Testis (tissue), 3 donors: ENCODE results near the gene TTC19. TPM values are rescaled to one million over a fixed set of nuclear protein-coding genes. Genes with fewer than 3 reads are reported as not detected.

ENCODE experiments used
- DNase-seq: peaks from one replicate; pipeline ENCODE4 v3.0.0-alpha.2; 2019
- H3K27ac ChIP-seq, 2 donors: fragments of 200-600 bp; sonication (generic); one replicate each; pipeline ENCODE4 v1.5.1; 2019
- H3K27me3 ChIP-seq: fragments of 200-600 bp; sonication (generic); one replicate; pipeline ENCODE4 v1.5.1; 2019
- H3K36me3 ChIP-seq: fragments of 200-600 bp; sonication (generic); one replicate; pipeline ENCODE4 v1.5.1; 2017; ENCODE audit warnings: low read depth; ENCODE audit errors: missing control alignments
- H3K4me1 ChIP-seq: fragments of 200-600 bp; sonication (generic); one replicate; pipeline ENCODE4 v1.5.1; 2019
- H3K4me3 ChIP-seq, 2 donors: fragments of 200-600 bp; sonication (generic); one replicate each; pipeline ENCODE4 v1.5.1; 2017 to 2019
- H3K9me3 ChIP-seq: fragments of 200-600 bp; sonication (generic); one replicate; pipeline ENCODE4 v1.5.1; 2017
- POLR2A ChIP-seq: fragments of 450-650 bp; IDR thresholded peaks from one replicate; pipeline ENCODE4 v1.6.1; 2017; ENCODE audit warnings: antibody characterized with exemption, mild to moderate bottlenecking, moderate library complexity
- WGBS, 2 donors: methylation state at CpG; one replicate each; pipeline ENCODE4 v1.1.5; 2018; 5-methylcytosine and 5-hydroxymethylcytosine counted together
- intact Hi-C: fragments of 100-400 bp; cut with DNase I; formaldehyde crosslinking; loops from one replicate; pipeline ENCODE4 v1.15.1; 2023; ENCODE audit warnings: low total_unique reads
- polyA plus RNA-seq: library from polyadenylated mRNA; stranded (reverse); fragments of 350-450 nt; fragmentation: Illumina TruSeq; extraction: RNeasy Lipid Tissue Mini Kit (QIAGEN cat#74804); gene quantifications from one replicate; pipeline ENCODE4 v1.2.3, GENCODE V29; 2014; ENCODE audit warnings: low read depth, low replicate concordance; ENCODE audit not compliant: insufficient read depth
- total RNA-seq, 2 donors: library from RNA; depleted of rRNA; stranded (reverse); fragments of >200 nt; gene quantifications; one replicate each; pipeline ENCODE4 v1.2.3, GENCODE V29; 2016
- TF ChIP-seq, protein P1 (sequence below), 3 experiments: fragments of 450-650 bp in 2 of 3; fragments of 200-600 bp in 1 of 3; sonication (generic) in 1 of 3; IDR thresholded peaks; one replicate each; pipeline ENCODE4 v1.5.1; 2016 to 2019; ENCODE audit warnings: antibody characterized with exemption in 3 of 3, mild to moderate bottlenecking in 2 of 3, moderate library complexity in 1 of 3

TTC19 gene
- total and polyA plus RNA-seq, 3 donors from 2014 or later: 17.8 to 91.2 (median 74.1) TPM

DNA sequence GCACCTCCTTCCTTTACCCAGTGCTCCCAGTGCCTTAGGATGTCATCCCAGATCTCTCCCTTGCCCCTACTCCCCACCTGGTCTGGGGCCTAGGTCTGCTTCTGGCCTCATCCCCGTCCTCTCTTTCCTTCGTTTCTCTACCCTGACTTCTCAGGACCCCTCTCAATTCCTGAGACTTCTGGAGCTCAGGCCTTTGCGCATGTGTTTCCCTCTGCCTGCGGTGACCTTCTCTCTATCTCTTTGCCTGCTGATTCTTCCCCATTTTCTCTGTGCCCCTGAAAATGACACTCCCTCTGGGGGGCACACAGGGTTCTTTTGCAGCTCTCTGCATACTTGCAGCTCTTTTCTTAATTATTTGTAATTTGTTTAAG lies 41.2 kb upstream of the TTC19 start:
- 66 to 80% methylated on average over 4 of the region's 4 CpGs for WGBS, 2 donors
- no peak for DNase-seq
- Histone ChIP-seq H3K4me3 (no peak overlapping the region), H3K27me3 (no peaks in the 10 kb centered on the region), H3K9me3 (no peaks in the 10 kb centered on the region), H3K27ac (no peak overlapping the region), H3K36me3 (no peaks in the 10 kb centered on the region), H3K4me1 (no peaks in the 10 kb centered on the region)
- intact Hi-C loops: no loop called here
- TF ChIP-seq, protein P1, sequence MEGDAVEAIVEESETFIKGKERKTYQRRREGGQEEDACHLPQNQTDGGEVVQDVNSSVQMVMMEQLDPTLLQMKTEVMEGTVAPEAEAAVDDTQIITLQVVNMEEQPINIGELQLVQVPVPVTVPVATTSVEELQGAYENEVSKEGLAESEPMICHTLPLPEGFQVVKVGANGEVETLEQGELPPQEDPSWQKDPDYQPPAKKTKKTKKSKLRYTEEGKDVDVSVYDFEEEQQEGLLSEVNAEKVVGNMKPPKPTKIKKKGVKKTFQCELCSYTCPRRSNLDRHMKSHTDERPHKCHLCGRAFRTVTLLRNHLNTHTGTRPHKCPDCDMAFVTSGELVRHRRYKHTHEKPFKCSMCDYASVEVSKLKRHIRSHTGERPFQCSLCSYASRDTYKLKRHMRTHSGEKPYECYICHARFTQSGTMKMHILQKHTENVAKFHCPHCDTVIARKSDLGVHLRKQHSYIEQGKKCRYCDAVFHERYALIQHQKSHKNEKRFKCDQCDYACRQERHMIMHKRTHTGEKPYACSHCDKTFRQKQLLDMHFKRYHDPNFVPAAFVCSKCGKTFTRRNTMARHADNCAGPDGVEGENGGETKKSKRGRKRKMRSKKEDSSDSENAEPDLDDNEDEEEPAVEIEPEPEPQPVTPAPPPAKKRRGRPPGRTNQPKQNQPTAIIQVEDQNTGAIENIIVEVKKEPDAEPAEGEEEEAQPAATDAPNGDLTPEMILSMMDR (IDR thresholded peaks at IDR 0.05): no peak
- no peak for TF ChIP-seq POLR2A

DNA sequence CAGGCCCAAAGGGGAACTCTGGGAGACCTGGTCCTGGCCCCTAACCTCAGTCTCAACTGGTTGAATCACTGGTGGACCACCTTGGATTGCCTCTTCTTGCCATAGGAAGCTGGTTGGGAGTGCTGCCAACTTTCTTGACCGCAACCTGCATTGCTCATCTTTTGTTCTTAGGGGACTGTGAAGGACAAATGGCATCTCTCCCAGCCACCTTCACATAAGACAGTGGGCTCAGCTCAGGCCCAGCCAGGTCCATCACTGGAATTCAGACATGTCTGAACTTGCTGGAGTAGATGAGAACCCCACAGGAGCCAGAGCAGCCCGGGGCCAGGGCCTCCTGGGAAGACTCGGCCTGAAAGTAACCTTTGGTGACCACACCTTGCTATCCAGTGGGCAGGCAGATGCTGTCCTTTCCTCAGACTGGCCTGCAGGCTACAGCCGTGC lies 35.9 kb upstream of the TTC19 start:
- Histone ChIP-seq H3K4me3 (no peak overlapping the region), H3K36me3 (no peaks in the 10 kb centered on the region), H3K9me3 (no peaks in the 10 kb centered on the region), H3K27ac (no peak overlapping the region), H3K27me3 (no peaks in the 10 kb centered on the region), H3K4me1 (no peaks in the 10 kb centered on the region)
- no peak for DNase-seq
- intact Hi-C loops: no loop called here
- WGBS, 2 donors: 90 to 93% methylated on average over 2 to 4 of the region's 4 CpGs
- TF ChIP-seq, protein P1 (IDR thresholded peaks at IDR 0.05): no peak
- no peak for TF ChIP-seq POLR2A

DNA sequence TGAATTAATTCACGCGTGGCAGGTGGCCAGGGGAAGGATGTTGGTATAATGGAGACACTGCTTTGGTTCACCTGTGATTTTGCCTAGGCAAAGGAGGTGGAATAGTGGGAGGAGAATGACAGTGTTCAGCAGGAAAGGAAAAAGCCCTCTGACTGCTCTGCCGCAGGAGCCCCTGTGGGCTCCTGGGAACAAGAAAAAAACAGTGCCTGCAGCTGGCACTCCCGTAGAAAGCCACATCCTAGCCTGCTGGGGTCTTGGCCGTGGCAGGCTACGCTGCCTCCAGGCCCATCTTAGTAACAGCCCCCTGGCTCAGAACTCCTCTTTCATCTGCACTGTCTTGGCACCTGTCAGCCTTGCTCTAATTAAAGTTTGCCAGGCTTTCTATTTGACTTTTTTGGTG lies 34.1 kb upstream of the TTC19 start:
- Histone ChIP-seq H3K4me1 (no peaks in the 10 kb centered on the region), H3K4me3 (no peak overlapping the region), H3K9me3 (no peaks in the 10 kb centered on the region), H3K27ac (no peak overlapping the region), H3K27me3 (no peaks in the 10 kb centered on the region), H3K36me3 (no peaks in the 10 kb centered on the region)
- intact Hi-C loops: no loop called here
- no peak for DNase-seq
- WGBS, 2 donors: 79 to 88% methylated on average over 6 of the region's 6 CpGs
- TF ChIP-seq POLR2A: no peak
- TF ChIP-seq, protein P1 (IDR thresholded peaks at IDR 0.05): no peak

DNA sequence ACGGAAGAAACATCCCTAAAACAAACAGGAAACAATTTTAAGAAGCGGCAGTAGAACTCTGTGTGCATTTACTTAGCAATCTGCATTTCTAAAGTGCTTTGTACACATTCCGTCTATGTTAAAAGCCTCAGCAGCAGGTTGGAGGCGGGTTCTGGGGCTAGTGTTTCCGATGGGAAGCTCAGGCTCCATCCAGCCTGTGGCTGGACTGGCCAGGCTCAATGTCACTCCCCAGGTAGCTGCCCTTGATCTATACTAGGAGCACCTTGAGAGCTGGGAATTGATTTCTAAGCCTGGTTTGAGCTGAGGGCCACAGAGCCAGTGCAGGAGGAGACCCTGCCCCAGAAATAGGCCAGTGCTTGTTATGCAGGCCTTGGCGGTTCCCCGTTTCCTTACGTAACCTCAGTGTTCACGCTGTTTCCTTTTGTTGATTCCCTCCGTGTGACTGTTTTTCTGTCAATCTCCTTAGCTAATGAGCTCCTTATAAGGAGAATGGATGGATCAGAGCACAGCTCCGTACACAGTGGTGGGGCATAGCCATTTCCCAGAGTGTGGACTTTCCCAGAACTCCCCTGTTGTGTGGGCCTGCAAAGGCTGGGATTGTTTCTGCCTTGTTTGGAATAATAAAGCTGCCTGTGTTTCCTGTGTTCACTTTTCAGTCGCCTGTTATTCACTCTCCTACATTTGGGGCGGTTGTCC lies 33.3 kb upstream of the TTC19 start:
- Histone ChIP-seq H3K4me1 (no peaks in the 10 kb centered on the region), H3K4me3 (no peak overlapping the region), H3K36me3 (no peaks in the 10 kb centered on the region), H3K27me3 (no peaks in the 10 kb centered on the region), H3K9me3 (no peaks in the 10 kb centered on the region), H3K27ac (no peak overlapping the region)
- TF ChIP-seq, protein P1 (IDR thresholded peaks at IDR 0.05): no peak
- no peak for TF ChIP-seq POLR2A
- DNase-seq: no peak
- intact Hi-C loops: no loop called here
- 76 to 79% methylated on average over 13 of the region's 13 CpGs for WGBS, 2 donors

DNA sequence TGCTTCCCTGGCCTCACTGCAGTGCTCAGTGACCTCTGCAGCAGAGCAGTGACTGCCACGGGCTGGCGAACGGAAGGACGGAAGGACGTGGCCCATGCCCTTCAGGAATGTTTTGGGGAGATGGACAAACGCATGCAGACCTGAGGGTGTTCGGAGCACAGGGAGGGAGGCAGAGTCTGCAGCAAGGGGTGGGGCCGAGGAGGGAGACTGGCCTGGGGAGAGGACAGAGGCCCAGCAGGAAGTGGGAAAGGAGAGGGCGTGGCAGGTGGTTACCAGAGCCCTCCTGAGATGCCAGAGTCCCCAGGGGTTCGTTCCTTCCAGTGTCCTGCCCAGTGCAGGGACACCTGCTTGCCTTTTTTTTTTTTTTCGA lies 32.8 kb upstream of the TTC19 start:
- TF ChIP-seq, protein P1 (IDR thresholded peaks at IDR 0.05): no peak
- Histone ChIP-seq H3K27me3 (no peaks in the 10 kb centered on the region), H3K4me1 (no peaks in the 10 kb centered on the region), H3K36me3 (no peaks in the 10 kb centered on the region), H3K4me3 (no peak overlapping the region), H3K9me3 (no peaks in the 10 kb centered on the region), H3K27ac (no peak overlapping the region)
- DNase-seq: no peak
- intact Hi-C loops: no loop called here
- WGBS, 2 donors: 81 to 84% methylated on average over 11 of the region's 11 CpGs
